WTC11 (cell line): ENCODE data around the gene CHST15.

Source experiments
- ATF3 ChIP-seq: sonication (generic); formaldehyde crosslinking; conservative IDR thresholded peaks from 2 replicates; pipeline ENCODE4 v1.8.1; 2022; ENCODE audit warnings: mild to moderate bottlenecking, missing genetic modification reagents
- CTCF ChIP-seq: fragments of 200-600 bp; IDR thresholded peaks from 2 replicates; pipeline ENCODE4 v1.8.0; 2022; ENCODE audit warnings: antibody characterized with exemption
- ETV6 ChIP-seq: sonication (generic); formaldehyde crosslinking; IDR thresholded peaks from 2 replicates; pipeline ENCODE4 v1.8.1; 2022; ENCODE audit warnings: mild to moderate bottlenecking, missing genetic modification reagents
- FOXP1 ChIP-seq: sonication (generic); formaldehyde crosslinking; IDR thresholded peaks from 2 replicates; pipeline ENCODE4 v1.8.0; 2022; ENCODE audit warnings: missing genetic modification reagents, mild to moderate bottlenecking, moderate library complexity, borderline replicate concordance
- MYBL2 ChIP-seq: sonication (generic); formaldehyde crosslinking; IDR thresholded peaks from 2 replicates; pipeline ENCODE4 v1.8.1; 2023; ENCODE audit warnings: mild to moderate bottlenecking, moderate library complexity, missing genetic modification reagents
- NR1H2 ChIP-seq: sonication (generic); formaldehyde crosslinking; IDR thresholded peaks from 2 replicates; pipeline ENCODE4 v1.9.0; 2021; ENCODE audit warnings: mild to moderate bottlenecking, moderate library complexity, missing genetic modification reagents
- USF1 ChIP-seq: sonication (generic); formaldehyde crosslinking; IDR thresholded peaks from 2 replicates; pipeline ENCODE4 v1.8.0; 2022; ENCODE audit warnings: mild to moderate bottlenecking, missing genetic modification reagents
- ZNF396 ChIP-seq: fragments of 250-450 bp; sonication (Bioruptor Pico); IDR thresholded peaks from 2 replicates; pipeline ENCODE4 v1.8.0; 2021; ENCODE audit warnings: mild to moderate bottlenecking, moderate library complexity, borderline replicate concordance
- ZNF423 ChIP-seq: fragments of 250-450 bp; sonication (Bioruptor Pico); IDR thresholded peaks from 2 replicates; pipeline ENCODE4 v2.1.2; 2022; ENCODE audit warnings: mild to moderate bottlenecking, moderate library complexity

GRCh38 chr10:124052561-124052960 is 40.8 kb downstream of the CHST15 start:
- TF ChIP-seq CTCF = no peak
- TF ChIP-seq USF1 (CRISPR knock-in tag) = no peak
- TF ChIP-seq FOXP1 (CRISPR knock-in tag) = no peak
- TF ChIP-seq ATF3 (CRISPR knock-in tag) = no peak
- no peak for TF ChIP-seq MYBL2 (CRISPR knock-in tag)
- no peak for TF ChIP-seq ZNF423 (CRISPR knock-in tag)
- TF ChIP-seq ZNF396 (CRISPR knock-in tag) = no peak
- no peak for TF ChIP-seq ETV6 (CRISPR knock-in tag)
- TF ChIP-seq NR1H2 (CRISPR knock-in tag) = no peak
